Measurements from ENCODE around the gene TRPC1.

DNA sequence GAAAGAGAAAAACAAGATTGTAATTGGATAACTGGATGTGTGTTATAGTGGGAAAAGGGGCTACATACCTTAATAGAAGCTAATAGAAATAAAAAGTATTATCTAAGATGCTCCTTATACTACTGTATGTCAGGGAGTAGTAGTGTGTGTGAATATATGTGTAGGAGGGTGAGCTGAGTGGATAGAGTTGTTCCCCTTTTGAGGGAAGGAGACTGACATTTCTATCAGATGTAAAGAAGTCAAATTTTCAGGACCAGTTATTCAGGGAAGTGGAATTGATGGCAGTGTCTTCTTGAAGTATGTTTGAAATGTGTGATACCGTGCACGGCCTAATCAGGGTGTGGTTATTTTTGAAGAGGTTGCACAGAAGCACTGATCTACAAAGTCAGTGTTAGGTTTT lies 116.0 kb downstream of the TRPC1 start:
- TF ChIP-seq, protein P1, sequence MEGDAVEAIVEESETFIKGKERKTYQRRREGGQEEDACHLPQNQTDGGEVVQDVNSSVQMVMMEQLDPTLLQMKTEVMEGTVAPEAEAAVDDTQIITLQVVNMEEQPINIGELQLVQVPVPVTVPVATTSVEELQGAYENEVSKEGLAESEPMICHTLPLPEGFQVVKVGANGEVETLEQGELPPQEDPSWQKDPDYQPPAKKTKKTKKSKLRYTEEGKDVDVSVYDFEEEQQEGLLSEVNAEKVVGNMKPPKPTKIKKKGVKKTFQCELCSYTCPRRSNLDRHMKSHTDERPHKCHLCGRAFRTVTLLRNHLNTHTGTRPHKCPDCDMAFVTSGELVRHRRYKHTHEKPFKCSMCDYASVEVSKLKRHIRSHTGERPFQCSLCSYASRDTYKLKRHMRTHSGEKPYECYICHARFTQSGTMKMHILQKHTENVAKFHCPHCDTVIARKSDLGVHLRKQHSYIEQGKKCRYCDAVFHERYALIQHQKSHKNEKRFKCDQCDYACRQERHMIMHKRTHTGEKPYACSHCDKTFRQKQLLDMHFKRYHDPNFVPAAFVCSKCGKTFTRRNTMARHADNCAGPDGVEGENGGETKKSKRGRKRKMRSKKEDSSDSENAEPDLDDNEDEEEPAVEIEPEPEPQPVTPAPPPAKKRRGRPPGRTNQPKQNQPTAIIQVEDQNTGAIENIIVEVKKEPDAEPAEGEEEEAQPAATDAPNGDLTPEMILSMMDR (IDR thresholded peaks at IDR 0.05; ENCODE audit: poor library complexity, severe bottlenecking): no peak
- TF ChIP-seq POLR2AphosphoS5 (IDR thresholded peaks at IDR 0.05): no peak
- TF ChIP-seq EZH2 (IDR thresholded peaks at IDR 0.05; ENCODE audit: borderline replicate concordance, insufficient read depth, low read length, poor library complexity, severe bottlenecking): no peak
- no peak for TF ChIP-seq TAF1 (IDR thresholded peaks at IDR 0.05; ENCODE audit: low read depth)

Data from neural cell (in vitro differentiated cells).